Activated CD4-positive, alpha-beta memory T cell treated with anti-CD3 and anti-CD28 coated beads, Interleukin-2, amount 10 ng/mL, durations not matched to agents 7 days and 5 days (primary cell): ENCODE measurements around the gene VAV2. TPM values are rescaled to one million over a fixed set of nuclear protein-coding genes. Genes with fewer than 3 reads are reported as not detected.

ENCODE experiments used
- CTCF ChIA-PET: fragments of 350-600 bp; sonication (Branson Sonifier 250); formaldehyde crosslinking; loops from one replicate; lab custom pipeline; 2021; ENCODE audit warnings: antibody characterized with exemption, inconsistent platforms; lab: Charles Lee
- POLR2A ChIA-PET: fragments of 350-600 bp; sonication (Branson Sonifier 250); formaldehyde crosslinking; loops from one replicate; lab custom pipeline; 2021; ENCODE audit warnings: antibody characterized with exemption; lab: Charles Lee
- DNase-seq: peaks from one replicate; pipeline ENCODE4 v3.0.0-alpha.2; 2020
- H3K27ac Mint-ChIP-seq: one replicate; pipeline ENCODE4 v1.8.0; 2021; ENCODE audit warnings: mild to moderate bottlenecking, mixed read lengths
- H3K27me3 Mint-ChIP-seq: one replicate; pipeline ENCODE4 v1.8.0; 2021; ENCODE audit warnings: mixed read lengths
- H3K36me3 Mint-ChIP-seq: one replicate; pipeline ENCODE4 v1.8.0; 2021; ENCODE audit warnings: low read depth, mixed read lengths
- H3K4me1 Mint-ChIP-seq: one replicate; pipeline ENCODE4 v1.8.0; 2021; ENCODE audit warnings: mixed read lengths
- H3K4me3 Mint-ChIP-seq: one replicate; pipeline ENCODE4 v1.8.0; 2021; ENCODE audit warnings: mild to moderate bottlenecking, mixed read lengths
- H3K9me3 Mint-ChIP-seq: one replicate; pipeline ENCODE4 v1.8.0; 2021; ENCODE audit warnings: mixed read lengths
- total RNA-seq, 2 experiments: library from RNA; stranded (reverse); gene quantifications; one replicate each; pipeline ENCODE4 v1.2.3, GENCODE V29; 2021

Gene VAV2
- total RNA-seq, 2 experiments from 2014 or later: 2.4 to 2.9 TPM

DNA sequence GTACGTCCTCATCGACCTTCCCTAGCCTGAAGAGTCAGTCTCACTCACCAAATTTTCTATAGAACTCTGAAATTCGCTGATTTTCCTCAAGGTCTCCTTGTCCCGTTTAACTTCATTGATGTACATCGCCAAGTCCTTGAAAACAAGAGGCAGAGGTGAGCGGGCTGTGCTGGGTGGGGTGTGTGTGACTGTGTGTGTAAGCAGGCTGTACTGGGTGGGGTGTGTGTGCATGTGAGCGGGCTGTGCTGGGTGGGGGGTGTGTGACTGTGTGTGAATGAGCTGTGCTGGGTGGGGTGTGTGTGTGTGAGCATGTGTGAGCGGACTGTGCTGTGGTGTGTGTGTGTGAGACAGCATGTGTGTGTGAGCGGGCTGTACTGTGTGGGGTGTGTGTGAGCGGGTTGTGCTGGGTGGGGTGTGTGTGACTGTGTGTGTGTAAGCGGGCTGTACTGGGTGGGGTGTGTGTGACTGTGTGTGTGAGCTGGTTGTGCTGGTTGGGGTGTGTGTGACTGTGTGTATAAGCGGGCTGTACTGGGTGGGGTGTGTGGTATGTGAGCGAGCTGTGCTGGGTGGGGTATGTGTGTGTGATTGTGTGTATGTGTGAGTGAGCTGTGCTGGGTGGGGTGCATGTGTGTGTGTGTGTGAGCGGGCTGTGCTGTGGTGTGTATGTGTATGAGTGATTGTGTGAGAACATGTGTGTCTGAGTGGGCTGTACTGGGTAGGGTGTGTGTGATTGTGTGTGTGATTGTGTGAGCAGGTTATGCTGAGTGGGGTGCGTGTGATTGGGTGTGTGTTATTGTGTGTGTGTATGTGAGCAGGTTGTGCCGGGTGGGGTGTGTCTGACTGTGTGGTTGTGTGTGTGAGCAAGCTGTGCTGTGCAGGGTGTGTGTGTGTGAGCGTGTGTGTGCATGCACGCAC is 200.1 kb downstream of the VAV2 start:
- H3K4me3 Mint-ChIP-seq: no peak overlapping the region

DNA sequence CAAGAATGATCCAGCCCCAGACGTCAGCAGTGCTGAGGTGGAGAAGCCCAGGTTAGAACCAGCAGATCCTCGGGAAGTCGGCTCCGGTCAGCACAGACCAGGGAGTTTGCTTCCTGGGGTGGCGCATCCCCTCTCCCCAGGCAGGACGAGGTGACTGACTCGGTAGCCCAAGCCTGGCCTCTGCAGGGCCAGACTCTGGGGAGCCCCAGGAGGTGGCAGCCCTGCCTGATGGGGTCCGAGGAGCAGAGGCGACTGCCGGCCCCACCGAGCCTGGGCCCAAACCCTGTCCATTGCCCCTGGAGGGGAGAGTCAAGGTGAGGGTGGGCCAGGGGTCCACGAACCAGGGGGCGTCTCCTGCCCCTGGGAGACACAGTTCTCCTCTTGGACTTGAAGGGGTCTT is 201.1 kb downstream of the VAV2 start:
- H3K9me3 Mint-ChIP-seq: no peaks in the 10 kb centered on the region
- no peak for DNase-seq
- no peak overlapping the region for H3K4me3 Mint-ChIP-seq
- no peak overlapping the region for H3K27ac Mint-ChIP-seq
- ChIA-PET POLR2A (no interaction called here), CTCF (interaction anchor here (4.6 kb wide), 1 partner anchor 203 kb away, joined by 29 read pairs; no protein-coding TSS in a partner anchor)
- no peaks in the 10 kb centered on the region for H3K36me3 Mint-ChIP-seq
- H3K27me3 Mint-ChIP-seq: no peaks in the 10 kb centered on the region
- peaks cover 8% of the 10 kb centered on the region for H3K4me1 Mint-ChIP-seq

More for the DNA sequence above, 200.1 kb downstream of the VAV2 start:
- no peak overlapping the region for H3K27ac Mint-ChIP-seq
- H3K36me3 Mint-ChIP-seq: no peaks in the 10 kb centered on the region
- no peak for DNase-seq
- CTCF ChIA-PET: interaction anchor here (1.0 to 4.6 kb wide), 3 partner anchors 10 to 202 kb away, joined by 3 to 29 read pairs (median 10); no protein-coding TSS in a partner anchor
- no peaks in the 10 kb centered on the region for H3K9me3 Mint-ChIP-seq
- no peaks in the 10 kb centered on the region for H3K27me3 Mint-ChIP-seq
- POLR2A ChIA-PET: no interaction called here
- peaks cover under 1% of the 10 kb centered on the region for H3K4me1 Mint-ChIP-seq

DNA sequence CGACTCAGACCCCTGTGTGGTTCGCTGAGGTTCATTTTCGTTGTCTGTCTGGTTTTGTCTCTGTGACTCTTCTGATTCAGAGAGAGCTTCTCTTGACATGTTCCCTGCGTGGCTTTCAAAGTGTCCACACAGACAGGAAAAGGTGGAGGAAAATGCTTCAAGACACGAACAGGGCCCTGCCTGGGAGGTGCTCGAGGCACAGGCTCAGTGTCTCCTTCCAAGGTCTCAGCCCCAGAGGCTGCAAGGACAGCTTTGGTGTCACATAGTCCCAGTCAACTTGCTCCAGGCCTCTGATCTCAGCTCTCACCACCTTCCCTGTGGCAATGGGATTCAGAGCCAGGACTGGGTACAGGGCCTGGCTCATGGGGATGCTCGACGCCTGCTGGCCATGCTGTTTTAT is 202.3 kb downstream of the VAV2 start:
- H3K9me3 Mint-ChIP-seq: no peaks in the 10 kb centered on the region
- H3K4me3 Mint-ChIP-seq: no peak overlapping the region
- CTCF ChIA-PET: interaction anchor here (1.1 kb wide), 1 partner anchor 204 kb away, joined by 4 read pairs; no protein-coding TSS in a partner anchor
- peaks cover 10% of the 10 kb centered on the region for H3K4me1 Mint-ChIP-seq
- no peak overlapping the region for H3K27ac Mint-ChIP-seq
- no peaks in the 10 kb centered on the region for H3K36me3 Mint-ChIP-seq
- H3K27me3 Mint-ChIP-seq: no peaks in the 10 kb centered on the region
- POLR2A ChIA-PET: no interaction called here
- no peak for DNase-seq

DNA sequence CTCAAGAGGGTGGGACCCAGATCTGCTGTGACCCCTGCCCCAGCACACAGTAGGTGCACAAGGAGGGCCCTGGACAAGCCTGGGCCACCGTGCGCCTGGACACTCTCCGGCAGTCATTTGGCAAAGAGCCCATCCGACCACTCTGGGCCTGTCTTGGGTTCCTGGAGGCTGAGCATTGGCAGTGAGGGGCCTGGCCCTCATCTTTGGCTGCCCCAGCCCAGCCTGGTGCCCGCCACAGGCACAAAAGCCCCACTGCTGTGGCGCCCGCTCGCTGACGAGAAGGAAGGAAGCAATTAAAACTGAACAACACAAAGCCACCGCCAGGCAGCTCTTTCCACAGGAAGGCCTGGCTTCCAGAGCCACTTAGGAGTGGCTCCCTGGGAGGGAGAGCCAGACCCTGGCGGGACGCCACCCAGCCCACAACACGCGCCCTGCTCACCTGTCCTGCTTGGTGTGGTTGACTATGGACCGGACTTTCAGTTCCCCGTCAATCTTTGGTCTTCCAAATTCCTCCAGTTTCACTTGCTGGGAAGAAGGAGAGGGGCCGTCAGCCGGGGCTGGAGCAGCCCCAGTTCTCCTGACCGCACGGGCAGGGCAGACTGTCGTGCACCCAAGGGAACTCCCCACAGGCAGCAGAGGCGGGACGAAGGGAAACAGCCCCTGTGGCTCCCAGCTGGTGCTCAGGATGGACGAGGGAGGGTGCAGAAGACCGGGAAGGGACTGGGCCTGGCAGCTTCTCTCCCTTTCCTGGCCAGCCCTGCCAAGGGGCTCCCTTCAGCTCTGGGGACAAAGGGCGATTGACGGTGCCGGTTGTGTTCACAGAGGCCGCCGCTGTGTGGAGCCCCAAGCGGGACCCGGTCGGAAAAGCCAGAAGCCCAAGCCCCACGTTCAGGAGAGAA is 203.1 kb downstream of the VAV2 start:
- no peaks in the 10 kb centered on the region for H3K9me3 Mint-ChIP-seq
- no peak overlapping the region for H3K27ac Mint-ChIP-seq
- ChIA-PET CTCF (interaction anchor here (1.1 kb wide), 1 partner anchor 205 kb away, joined by 4 read pairs; no protein-coding TSS in a partner anchor), POLR2A (no interaction called here)
- no peaks in the 10 kb centered on the region for H3K27me3 Mint-ChIP-seq
- peaks cover 10% of the 10 kb centered on the region for H3K4me1 Mint-ChIP-seq
- H3K36me3 Mint-ChIP-seq: no peaks in the 10 kb centered on the region
- H3K4me3 Mint-ChIP-seq: no peak overlapping the region
- DNase-seq: no peak

DNA sequence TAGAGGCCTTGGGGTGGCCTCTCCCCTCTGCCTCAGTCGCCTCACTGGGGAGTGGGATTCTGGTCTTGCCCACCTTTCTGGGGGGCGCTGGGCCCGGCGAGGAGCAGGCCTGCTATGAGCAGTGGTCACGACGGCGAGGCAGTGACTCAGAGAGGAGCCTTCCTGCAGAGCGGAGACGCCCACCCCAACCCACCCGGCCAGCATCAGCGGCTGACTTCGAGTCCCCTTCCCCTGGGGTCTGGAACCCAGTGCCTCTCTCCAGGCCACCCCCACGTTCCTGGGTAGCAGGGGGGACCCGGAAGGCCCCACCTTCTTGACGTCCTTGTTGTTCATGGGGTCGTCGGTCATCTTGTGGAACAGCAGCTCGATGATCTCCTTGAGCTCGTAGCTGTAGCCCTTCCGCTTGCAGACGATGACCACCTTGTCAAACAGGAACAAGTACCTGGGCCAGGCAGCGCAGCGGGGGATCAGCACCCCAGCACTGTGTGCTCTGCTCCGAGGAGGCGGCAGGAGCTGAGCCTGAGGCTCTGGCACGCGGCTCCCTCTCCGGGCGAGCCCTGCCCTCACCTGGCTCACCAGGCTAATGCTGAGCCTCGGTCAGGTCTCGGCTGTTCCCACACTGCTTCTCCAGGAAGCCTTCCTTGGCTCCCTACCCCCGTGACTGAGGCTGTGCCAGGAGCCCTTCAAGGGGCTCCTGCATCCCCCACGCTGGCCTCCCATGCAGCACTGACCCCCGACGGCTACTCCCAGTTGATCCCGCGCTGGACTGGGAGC is 203.9 kb downstream of the VAV2 start:
- no peak for DNase-seq
- Mint-ChIP-seq H3K4me3 (no peak overlapping the region), H3K27ac (no peak overlapping the region), H3K27me3 (no peaks in the 10 kb centered on the region), H3K4me1 (peaks cover 10% of the 10 kb centered on the region), H3K36me3 (no peaks in the 10 kb centered on the region), H3K9me3 (no peaks in the 10 kb centered on the region)
- POLR2A ChIA-PET: no interaction called here
- CTCF ChIA-PET: no interaction called here

DNA sequence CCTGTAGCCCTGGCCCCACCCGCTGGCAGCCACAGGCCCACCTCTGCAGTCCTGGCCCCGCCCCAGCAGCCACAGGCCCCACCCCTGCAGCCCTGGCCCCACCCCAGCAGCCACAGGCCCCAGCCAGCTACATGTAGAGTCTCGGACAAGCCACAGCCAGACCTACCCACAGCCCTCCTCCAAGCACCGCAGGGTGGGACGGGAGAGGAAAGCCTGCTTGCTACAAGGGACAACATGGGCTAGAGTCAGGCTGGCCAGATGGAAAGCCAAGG is 204.4 kb downstream of the VAV2 start:
- ChIA-PET POLR2A (no interaction called here), CTCF (no interaction called here)
- Mint-ChIP-seq H3K4me1 (peaks cover 10% of the 10 kb centered on the region), H3K27me3 (no peaks in the 10 kb centered on the region), H3K27ac (no peak overlapping the region), H3K4me3 (no peak overlapping the region), H3K9me3 (no peaks in the 10 kb centered on the region), H3K36me3 (no peaks in the 10 kb centered on the region)
- DNase-seq: no peak

DNA sequence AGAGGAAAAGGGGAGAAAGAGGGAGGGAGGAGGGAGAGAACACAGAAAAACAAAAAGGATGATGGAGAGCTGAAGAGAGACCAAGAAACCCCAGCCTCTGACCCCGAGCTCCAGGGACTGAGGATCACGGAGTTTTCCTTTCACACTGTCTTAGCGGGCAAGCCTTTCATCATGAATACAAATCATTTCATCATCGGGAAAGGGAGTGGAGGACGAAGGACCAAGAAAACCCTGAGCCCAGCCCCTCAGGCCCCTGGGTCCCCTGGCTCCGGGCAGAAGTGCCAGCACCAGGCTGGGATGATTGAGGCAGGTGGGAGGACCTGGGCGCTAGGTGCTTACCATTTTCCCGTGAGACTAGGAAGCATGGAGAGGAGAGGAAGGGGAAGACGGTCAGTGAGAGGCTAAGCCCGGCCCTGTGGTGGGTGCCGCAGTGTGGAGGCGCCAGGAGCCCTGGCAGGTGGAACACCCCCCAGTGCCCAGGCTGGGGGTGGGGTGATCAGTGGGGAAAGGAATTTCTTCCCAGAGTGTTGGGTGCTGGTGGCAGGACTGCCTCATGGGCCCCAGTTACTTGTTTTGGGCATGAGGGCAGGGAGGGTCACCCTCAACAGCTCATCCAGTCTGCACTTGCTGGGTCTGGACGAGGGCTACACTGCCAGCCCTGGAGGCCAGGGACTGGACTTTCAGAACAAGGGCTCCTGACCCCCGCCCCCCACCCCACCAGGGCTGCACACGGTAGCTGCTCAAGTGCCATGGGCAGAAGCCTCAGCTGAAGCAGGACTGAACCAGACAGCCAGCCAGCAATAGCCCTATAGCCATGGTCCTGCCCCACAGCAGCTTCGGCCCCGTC is 205.0 kb downstream of the VAV2 start:
- Mint-ChIP-seq H3K4me1 (peaks cover 10% of the 10 kb centered on the region), H3K4me3 (no peak overlapping the region), H3K9me3 (no peaks in the 10 kb centered on the region), H3K27ac (no peak overlapping the region), H3K36me3 (no peaks in the 10 kb centered on the region), H3K27me3 (no peaks in the 10 kb centered on the region)
- POLR2A ChIA-PET: no interaction called here
- CTCF ChIA-PET: interaction anchor here (1.6 kb wide), 1 partner anchor 208 kb away, joined by 4 read pairs; no protein-coding TSS in a partner anchor
- DNase-seq: no peak

DNA sequence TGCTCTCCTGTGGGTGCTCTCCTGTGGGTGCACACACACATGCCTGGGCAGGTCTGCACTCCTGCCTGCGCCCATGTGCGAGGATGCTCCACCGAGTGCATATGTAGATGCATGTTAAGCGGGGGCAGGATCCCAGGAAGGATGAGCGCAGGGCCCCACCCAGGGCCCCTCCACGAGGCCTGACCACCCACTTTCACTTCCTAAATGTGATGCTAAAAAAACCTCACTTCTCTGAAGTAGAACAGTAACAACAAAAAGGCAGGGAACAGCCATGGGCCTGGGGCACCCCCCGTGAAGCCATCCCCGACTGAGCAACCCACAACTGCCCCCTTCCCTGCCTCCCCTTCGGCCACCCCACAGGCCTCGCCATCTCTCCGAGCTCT is 205.8 kb downstream of the VAV2 start:
- CTCF ChIA-PET: interaction anchor here (1.6 kb wide), 1 partner anchor 209 kb away, joined by 4 read pairs; no protein-coding TSS in a partner anchor
- H3K4me3 Mint-ChIP-seq: no peak overlapping the region

DNA sequence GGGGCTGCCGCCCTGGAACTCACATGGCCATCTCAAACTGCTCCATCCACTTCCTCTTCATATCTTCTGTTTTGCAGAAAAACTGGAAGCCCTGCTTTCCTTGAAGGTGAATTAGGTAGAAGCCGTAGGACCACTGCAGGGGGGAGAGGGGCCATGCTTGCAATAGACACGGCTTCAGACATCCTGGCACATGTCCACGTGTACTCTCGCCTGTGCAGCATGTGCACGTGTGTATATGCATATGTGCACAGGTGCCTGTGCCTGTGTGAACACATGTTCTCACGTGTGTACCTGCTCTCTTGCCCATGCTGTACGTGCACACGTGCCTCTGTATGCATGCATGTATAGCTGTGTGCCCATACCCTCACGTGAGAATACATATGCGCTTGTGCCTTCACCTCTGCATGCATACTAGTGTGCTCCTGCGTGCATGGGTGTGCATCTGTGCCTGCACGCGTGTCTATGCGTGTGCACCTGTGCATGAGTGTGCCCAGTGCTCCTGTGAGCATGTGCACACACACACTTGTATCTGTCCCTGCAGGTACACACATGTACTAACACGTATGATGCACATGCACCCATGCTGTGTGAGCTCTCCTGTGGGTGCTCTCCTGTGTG is 206.3 kb downstream of the VAV2 start:
- ChIA-PET POLR2A (no interaction called here), CTCF (interaction anchor here (1.6 kb wide), 1 partner anchor 209 kb away, joined by 4 read pairs; no protein-coding TSS in a partner anchor)

More for the DNA sequence above, 205.8 kb downstream of the VAV2 start:
- Mint-ChIP-seq H3K27me3 (no peaks in the 10 kb centered on the region), H3K9me3 (no peaks in the 10 kb centered on the region), H3K4me1 (peaks cover 10% of the 10 kb centered on the region), H3K27ac (no peak overlapping the region), H3K36me3 (no peaks in the 10 kb centered on the region)
- no peak for DNase-seq
- POLR2A ChIA-PET: no interaction called here

DNA sequence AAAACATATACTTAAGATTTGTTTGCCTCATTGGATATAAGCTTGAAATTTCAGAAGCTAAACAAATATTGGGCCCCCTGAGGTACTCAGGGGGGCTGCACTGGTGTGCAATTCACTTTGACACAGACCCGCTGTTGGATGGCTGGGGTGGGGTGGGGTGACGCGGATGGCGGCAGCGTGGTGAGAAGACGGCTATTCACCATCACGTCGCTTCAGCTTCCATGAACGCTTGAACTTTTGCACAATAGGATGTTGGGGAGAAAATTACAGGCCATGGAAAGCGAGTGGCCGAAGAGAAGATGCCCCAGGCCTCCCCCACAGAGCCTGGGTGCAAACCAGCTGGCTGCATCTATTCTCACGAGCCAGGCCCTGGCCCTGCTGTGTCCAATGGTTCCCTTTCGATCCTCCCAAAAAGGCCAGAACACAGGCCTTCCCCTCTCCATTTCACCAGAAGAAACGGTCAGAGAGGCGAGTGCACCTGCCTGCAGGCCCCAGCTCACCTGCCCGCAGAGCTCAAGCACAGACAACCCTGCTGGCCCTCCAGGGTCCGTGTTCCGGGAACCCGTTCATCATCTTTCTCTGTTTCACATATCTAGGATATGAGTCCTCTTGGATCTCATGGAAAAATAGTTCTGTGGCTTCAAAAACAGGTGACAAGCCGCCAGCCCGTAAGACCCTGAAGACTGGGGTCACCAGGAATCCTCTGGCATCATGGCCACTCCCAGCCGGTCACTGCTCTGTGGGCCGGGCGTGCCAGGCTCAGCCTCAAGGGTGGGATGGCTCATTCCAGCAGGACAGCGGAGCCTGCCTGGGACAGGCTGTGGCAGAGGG is 207.2 kb downstream of the VAV2 start:
- no peak overlapping the region for H3K27ac Mint-ChIP-seq
- H3K9me3 Mint-ChIP-seq: no peaks in the 10 kb centered on the region
- DNase-seq: no peak
- H3K27me3 Mint-ChIP-seq: no peaks in the 10 kb centered on the region
- ChIA-PET POLR2A (no interaction called here), CTCF (interaction anchor here (7.4 kb wide), 1 partner anchor 209 kb away, joined by 79 read pairs; no protein-coding TSS in a partner anchor)
- no peak overlapping the region for H3K4me3 Mint-ChIP-seq
- no peaks in the 10 kb centered on the region for H3K36me3 Mint-ChIP-seq
- H3K4me1 Mint-ChIP-seq: peaks cover 10% of the 10 kb centered on the region

More for the DNA sequence above, 206.3 kb downstream of the VAV2 start:
- Mint-ChIP-seq H3K27ac (no peak overlapping the region), H3K36me3 (no peaks in the 10 kb centered on the region), H3K4me1 (peaks cover 10% of the 10 kb centered on the region), H3K9me3 (no peaks in the 10 kb centered on the region), H3K4me3 (no peak overlapping the region), H3K27me3 (no peaks in the 10 kb centered on the region)
- DNase-seq: no peak

DNA sequence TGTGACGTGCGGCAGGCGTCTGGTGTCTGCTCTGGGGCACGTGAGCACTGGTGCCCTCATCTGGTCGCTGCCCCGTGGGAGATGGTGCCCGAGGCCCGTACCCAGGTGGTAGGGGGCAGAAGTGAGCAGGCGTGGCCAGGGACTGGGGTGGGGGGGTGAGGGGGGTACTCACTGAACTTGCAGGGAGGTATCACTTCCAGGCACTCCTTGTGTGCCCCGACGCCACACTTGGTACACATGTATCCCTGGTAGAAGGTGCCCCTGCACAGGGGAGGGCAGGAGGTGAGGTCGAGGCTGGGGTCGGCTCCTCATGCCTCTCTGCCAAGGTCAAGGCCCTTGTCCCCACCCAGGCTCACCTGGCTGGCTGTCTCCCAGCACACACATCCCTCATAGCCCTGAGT is 208.8 kb downstream of the VAV2 start:
- H3K27me3 Mint-ChIP-seq: no peaks in the 10 kb centered on the region
- H3K9me3 Mint-ChIP-seq: no peaks in the 10 kb centered on the region
- H3K4me1 Mint-ChIP-seq: peaks cover 10% of the 10 kb centered on the region
- DNase-seq: no peak
- CTCF ChIA-PET: interaction anchor here (1.0 to 7.4 kb wide), 5 partner anchors 9 to 316 kb away, joined by 4 to 79 read pairs (median 10); no protein-coding TSS in a partner anchor
- no peak overlapping the region for H3K27ac Mint-ChIP-seq
- H3K36me3 Mint-ChIP-seq: no peaks in the 10 kb centered on the region
- H3K4me3 Mint-ChIP-seq: no peak overlapping the region
- POLR2A ChIA-PET: interaction anchor here (2.3 kb wide), 1 partner anchor 210 kb away, joined by 9 read pairs; no protein-coding TSS in a partner anchor
